Stimulated activated memory B cell treated with anti-CD40 and anti-IgM and Interleukin-4, amounts not matched to agents 10 μg/mL and 1 μg/mL and 100 μg/mL, for 72 hours (primary cell): ENCODE measurements around the gene TLX2.

Experiments
- ATAC-seq: fragments of 150-1000 bp; cut with Tn5 transposase; 2 replicates; pipeline ENCODE4 v1.10.0; 2021
- H3K27ac Mint-ChIP-seq: one replicate; pipeline ENCODE4 v1.8.0; 2022; ENCODE audit warnings: mild to moderate bottlenecking, mixed read lengths
- H3K27me3 Mint-ChIP-seq: one replicate; pipeline ENCODE4 v1.8.0; 2022; ENCODE audit warnings: mixed read lengths
- H3K36me3 Mint-ChIP-seq: one replicate; pipeline ENCODE4 v1.8.0; 2022; ENCODE audit warnings: mixed read lengths
- H3K4me1 Mint-ChIP-seq: one replicate; pipeline ENCODE4 v1.8.0; 2022; ENCODE audit warnings: mixed read lengths
- H3K4me3 Mint-ChIP-seq: one replicate; pipeline ENCODE4 v1.8.0; 2022; ENCODE audit warnings: mild to moderate bottlenecking, moderate library complexity, mixed read lengths
- H3K9me3 Mint-ChIP-seq: one replicate; pipeline ENCODE4 v1.8.0; 2022; ENCODE audit warnings: mixed read lengths

Gene TLX2

GRCh38 chr2:74531666-74532065, 17.4 kb downstream of the TLX2 start:
- no peak for ATAC-seq
- no peaks in the 10 kb centered on the region for H3K9me3 Mint-ChIP-seq
- peaks cover 42% of the 10 kb centered on the region for H3K36me3 Mint-ChIP-seq
- peak overlapping the region; percentile 99 for H3K27ac Mint-ChIP-seq
- no peaks in the 10 kb centered on the region for H3K27me3 Mint-ChIP-seq
- H3K4me3 Mint-ChIP-seq = peak overlapping the region; percentile 99
- H3K4me1 Mint-ChIP-seq = peaks cover 48% of the 10 kb centered on the region

GRCh38 chr2:74532222-74532621, 18.0 kb downstream of the TLX2 start:
- Mint-ChIP-seq H3K4me3 (peak overlapping the region; percentile 27), H3K4me1 (peaks cover 48% of the 10 kb centered on the region), H3K27me3 (no peaks in the 10 kb centered on the region), H3K36me3 (peaks cover 37% of the 10 kb centered on the region), H3K9me3 (no peaks in the 10 kb centered on the region), H3K27ac (no peak overlapping the region)
- ATAC-seq = no peak

GRCh38 chr2:74533464-74533863, 19.2 kb downstream of the TLX2 start:
- Mint-ChIP-seq H3K4me1 (peaks cover 48% of the 10 kb centered on the region), H3K27ac (no peak overlapping the region), H3K9me3 (no peaks in the 10 kb centered on the region), H3K36me3 (peaks cover 24% of the 10 kb centered on the region), H3K4me3 (no peak overlapping the region), H3K27me3 (no peaks in the 10 kb centered on the region)
- no peak for ATAC-seq

- Mint-ChIP-seq H3K4me1 (peaks cover 51% of the 10 kb centered on the region), H3K4me3 (no peak overlapping the region), H3K27me3 (no peaks in the 10 kb centered on the region), H3K27ac (no peak overlapping the region), H3K9me3 (no peaks in the 10 kb centered on the region), H3K36me3 (peaks cover 21% of the 10 kb centered on the region)
- ATAC-seq = no peak
Measured at GRCh38 chr2:74534411-74534810, 20.2 kb downstream of the TLX2 start.

- Mint-ChIP-seq H3K4me1 (peaks cover 57% of the 10 kb centered on the region), H3K4me3 (no peak overlapping the region), H3K9me3 (no peaks in the 10 kb centered on the region), H3K27me3 (no peaks in the 10 kb centered on the region), H3K27ac (no peak overlapping the region), H3K36me3 (peaks cover 21% of the 10 kb centered on the region)
- no peak for ATAC-seq
Measured at GRCh38 chr2:74535440-74535965, 21.3 kb downstream of the TLX2 start.

GRCh38 chr2:74536166-74536950, 22.1 kb downstream of the TLX2 start:
- Mint-ChIP-seq H3K9me3 (no peaks in the 10 kb centered on the region), H3K4me3 (no peak overlapping the region), H3K36me3 (peaks cover 13% of the 10 kb centered on the region), H3K27me3 (no peaks in the 10 kb centered on the region), H3K4me1 (peaks cover 49% of the 10 kb centered on the region), H3K27ac (no peak overlapping the region)
- ATAC-seq = peak; percentile 65

GRCh38 chr2:74537140-74537539, 22.9 kb downstream of the TLX2 start:
- peaks cover 13% of the 10 kb centered on the region for H3K36me3 Mint-ChIP-seq
- H3K9me3 Mint-ChIP-seq = no peaks in the 10 kb centered on the region
- H3K4me1 Mint-ChIP-seq = peaks cover 41% of the 10 kb centered on the region
- H3K27me3 Mint-ChIP-seq = no peaks in the 10 kb centered on the region
- no peak overlapping the region for H3K27ac Mint-ChIP-seq
- H3K4me3 Mint-ChIP-seq = no peak overlapping the region
- no peak for ATAC-seq

GRCh38 chr2:74538881-74539339, 24.7 kb downstream of the TLX2 start:
- H3K27me3 Mint-ChIP-seq = no peaks in the 10 kb centered on the region
- peaks cover 37% of the 10 kb centered on the region for H3K4me1 Mint-ChIP-seq
- H3K9me3 Mint-ChIP-seq = no peaks in the 10 kb centered on the region
- ATAC-seq = peak; percentile 73
- peak overlapping the region; percentile 61 for H3K4me3 Mint-ChIP-seq
- H3K27ac Mint-ChIP-seq = peak overlapping the region; percentile 89
- H3K36me3 Mint-ChIP-seq = peaks cover 16% of the 10 kb centered on the region

- Mint-ChIP-seq H3K27ac (peak overlapping the region; percentile 89), H3K4me1 (peaks cover 37% of the 10 kb centered on the region), H3K36me3 (peaks cover 16% of the 10 kb centered on the region), H3K27me3 (no peaks in the 10 kb centered on the region), H3K4me3 (no peak overlapping the region), H3K9me3 (no peaks in the 10 kb centered on the region)
- ATAC-seq = no peak
Measured at GRCh38 chr2:74540291-74540690, 26.0 kb downstream of the TLX2 start.

- ATAC-seq = no peak
- Mint-ChIP-seq H3K27me3 (no peaks in the 10 kb centered on the region), H3K4me1 (peaks cover 21% of the 10 kb centered on the region), H3K27ac (no peak overlapping the region), H3K9me3 (no peaks in the 10 kb centered on the region), H3K36me3 (peaks cover 16% of the 10 kb centered on the region), H3K4me3 (no peak overlapping the region)
Measured at GRCh38 chr2:74542978-74543377, 28.7 kb downstream of the TLX2 start.

GRCh38 chr2:74544634-74545033, 30.4 kb downstream of the TLX2 start:
- no peak overlapping the region for H3K27ac Mint-ChIP-seq
- H3K27me3 Mint-ChIP-seq = peaks cover 5% of the 10 kb centered on the region
- peaks cover 12% of the 10 kb centered on the region for H3K36me3 Mint-ChIP-seq
- peaks cover 14% of the 10 kb centered on the region for H3K4me1 Mint-ChIP-seq
- no peak for ATAC-seq
- H3K9me3 Mint-ChIP-seq = no peaks in the 10 kb centered on the region
- no peak overlapping the region for H3K4me3 Mint-ChIP-seq

GRCh38 chr2:74546004-74546403, 31.8 kb downstream of the TLX2 start:
- no peak for ATAC-seq
- H3K9me3 Mint-ChIP-seq = no peaks in the 10 kb centered on the region
- H3K27me3 Mint-ChIP-seq = peaks cover 13% of the 10 kb centered on the region
- H3K4me3 Mint-ChIP-seq = no peak overlapping the region
- H3K4me1 Mint-ChIP-seq = peaks cover 16% of the 10 kb centered on the region
- H3K36me3 Mint-ChIP-seq = peaks cover 12% of the 10 kb centered on the region
- H3K27ac Mint-ChIP-seq = no peak overlapping the region

- peaks cover 38% of the 10 kb centered on the region for H3K4me1 Mint-ChIP-seq
- H3K36me3 Mint-ChIP-seq = no peaks in the 10 kb centered on the region
- H3K4me3 Mint-ChIP-seq = peak overlapping the region; percentile 75
- H3K9me3 Mint-ChIP-seq = no peaks in the 10 kb centered on the region
- no peak for ATAC-seq
- H3K27me3 Mint-ChIP-seq = peaks cover 13% of the 10 kb centered on the region
- peak overlapping the region; percentile 35 for H3K27ac Mint-ChIP-seq
Measured at GRCh38 chr2:74548285-74548899, 34.1 kb downstream of the TLX2 start.

GRCh38 chr2:74548900-74549826, 34.9 kb downstream of the TLX2 start:
- Mint-ChIP-seq H3K4me3 (peak overlapping the region; percentile 78), H3K9me3 (no peaks in the 10 kb centered on the region), H3K4me1 (peaks cover 43% of the 10 kb centered on the region), H3K27me3 (peaks cover 13% of the 10 kb centered on the region), H3K36me3 (no peaks in the 10 kb centered on the region), H3K27ac (peak overlapping the region; percentile 71)
- peak; percentile 50 for ATAC-seq

- Mint-ChIP-seq H3K27me3 (peaks cover 13% of the 10 kb centered on the region), H3K36me3 (no peaks in the 10 kb centered on the region), H3K4me1 (peaks cover 44% of the 10 kb centered on the region), H3K27ac (no peak overlapping the region), H3K4me3 (peak overlapping the region; percentile 39), H3K9me3 (no peaks in the 10 kb centered on the region)
- ATAC-seq = no peak
Measured at GRCh38 chr2:74550231-74550630, 36.0 kb downstream of the TLX2 start.
